ENCODE measurements around the gene ACAN. TPM values are rescaled to one million over a fixed set of nuclear protein-coding genes. Genes with fewer than 3 reads are reported as not detected.

Gene ACAN
- total RNA-seq, 2 experiments from 2014 or later, result not detected

- Mint-ChIP-seq H3K36me3 (ENCODE audit: low read depth) (peaks cover 20% of the 10 kb centered on the region), H3K4me3 (no peak overlapping the region), H3K4me1 (peaks cover 2% of the 10 kb centered on the region), H3K9me3 (no peaks in the 10 kb centered on the region), H3K27ac (no peak overlapping the region), H3K27me3 (no peaks in the 10 kb centered on the region)
- ChIA-PET CTCF (interaction anchor here (1.5 kb wide), 1 partner anchor 13 kb away, joined by 4 read pairs; no protein-coding TSS in a partner anchor), POLR2A (no interaction called here)
- no peak for DNase-seq
Measured at GRCh38 chr15:88877415-88877814, 74.2 kb downstream of the ACAN start.

DNA sequence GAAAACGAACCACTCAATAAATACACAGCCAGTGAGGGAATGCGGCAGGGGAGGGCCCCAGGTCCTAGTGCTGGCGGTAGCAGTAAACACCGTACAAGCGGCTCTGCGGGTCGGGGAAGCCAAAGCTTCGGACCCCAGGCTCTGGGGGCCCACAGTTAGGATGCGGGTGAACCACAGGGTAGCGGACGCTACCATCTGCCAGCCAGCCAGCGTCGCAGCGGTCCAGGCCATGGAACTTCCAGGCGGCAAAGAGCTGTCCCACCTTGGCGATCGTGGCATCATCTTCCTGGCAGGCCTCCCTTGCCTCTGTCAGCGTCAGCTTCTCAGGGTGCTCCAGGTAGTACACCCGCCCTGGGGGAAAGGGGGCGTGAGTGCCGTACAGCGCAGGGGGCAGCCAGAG, 74.7 kb downstream of the ACAN start:
- Mint-ChIP-seq H3K4me1 (peaks cover 2% of the 10 kb centered on the region), H3K27ac (no peak overlapping the region), H3K36me3 (ENCODE audit: low read depth) (peaks cover 20% of the 10 kb centered on the region), H3K4me3 (no peak overlapping the region), H3K27me3 (no peaks in the 10 kb centered on the region), H3K9me3 (no peaks in the 10 kb centered on the region)
- ChIA-PET CTCF (interaction anchor here (1.5 kb wide), 2 partner anchors 13 to 26 kb away, joined by 3 to 4 read pairs; no protein-coding TSS in a partner anchor), POLR2A (no interaction called here)
- DNase-seq, result no peak

- H3K9me3 Mint-ChIP-seq, result no peaks in the 10 kb centered on the region
- H3K27ac Mint-ChIP-seq, result no peak overlapping the region
- ChIA-PET POLR2A (no interaction called here), CTCF (interaction anchor here (0.7 to 1.6 kb wide), 7 partner anchors 9 to 47 kb away, joined by 3 to 8 read pairs (median 3); partner anchors contain the start of gene HAPLN3)
- H3K36me3 Mint-ChIP-seq (ENCODE audit: low read depth), result peaks cover 24% of the 10 kb centered on the region
- H3K4me3 Mint-ChIP-seq, result no peak overlapping the region
- DNase-seq, result peak; percentile 52
- peaks cover 2% of the 10 kb centered on the region for H3K4me1 Mint-ChIP-seq
- H3K27me3 Mint-ChIP-seq, result no peaks in the 10 kb centered on the region
Measured at GRCh38 chr15:88878720-88879184, 75.5 kb downstream of the ACAN start.

DNA sequence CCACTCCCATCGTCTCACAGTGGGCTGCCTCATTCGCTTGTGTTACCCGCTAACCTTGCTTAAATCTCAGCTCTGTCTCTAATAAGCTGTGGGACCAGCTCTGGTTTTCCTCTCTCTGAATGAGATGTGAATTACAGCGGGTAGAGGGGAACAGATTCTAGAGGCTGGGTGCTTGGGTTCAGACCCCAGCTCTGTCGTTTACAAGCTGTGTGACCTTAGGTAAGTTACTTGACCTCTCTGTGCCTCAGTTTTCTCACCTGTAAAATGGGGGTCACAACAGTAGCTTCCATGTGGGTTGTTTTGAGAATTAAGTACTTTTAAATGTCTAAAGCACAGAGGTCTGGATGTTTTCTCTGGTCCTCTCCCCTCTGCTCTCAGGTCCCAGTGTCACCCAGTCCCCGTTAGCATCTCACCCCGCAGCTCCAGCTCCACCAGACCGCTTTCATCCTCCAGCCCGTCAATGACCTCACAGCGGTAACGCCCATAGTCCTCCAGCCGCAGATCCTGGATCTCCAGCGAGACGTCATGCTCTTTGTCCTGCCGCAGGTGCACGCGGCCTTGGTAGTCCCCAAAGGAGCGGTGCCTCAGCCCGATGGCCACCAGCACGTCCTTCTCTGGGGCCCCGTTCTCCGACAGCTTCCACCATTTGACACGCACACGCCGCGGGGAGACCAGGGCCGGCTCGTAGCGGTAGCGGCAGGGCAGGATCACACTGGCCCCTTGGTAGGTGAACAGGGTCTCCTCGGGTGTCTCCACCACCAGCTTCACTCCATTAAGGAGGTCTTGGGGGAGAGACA, 77.9 kb downstream of the ACAN start:
- CTCF ChIA-PET, result interaction anchor here (1.3 kb wide), 1 partner anchor 12 kb away, joined by 4 read pairs; no protein-coding TSS in a partner anchor
- peaks cover 27% of the 10 kb centered on the region for H3K36me3 Mint-ChIP-seq (ENCODE audit: low read depth)

DNA sequence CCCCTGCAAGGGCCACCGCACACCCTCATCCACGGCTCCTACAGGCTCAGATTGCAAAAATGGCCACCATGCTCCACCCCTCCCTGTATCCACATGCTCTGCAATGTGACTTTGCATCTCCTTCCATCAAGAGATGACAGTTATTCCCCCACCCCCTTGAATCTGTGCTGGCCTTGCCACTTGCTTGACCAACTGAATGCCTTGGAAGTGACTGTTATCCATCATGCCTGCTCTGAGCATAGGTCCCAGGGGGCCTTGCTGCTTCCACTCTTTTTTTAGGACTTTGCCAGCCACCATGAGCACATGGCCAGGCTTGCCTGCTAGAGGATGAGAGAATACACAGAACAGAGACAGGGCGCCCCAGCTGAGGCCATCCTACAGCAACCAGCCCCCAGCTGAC, 78.5 kb downstream of the ACAN start:
- no peaks in the 10 kb centered on the region for H3K27me3 Mint-ChIP-seq
- peaks cover 21% of the 10 kb centered on the region for H3K36me3 Mint-ChIP-seq (ENCODE audit: low read depth)
- H3K9me3 Mint-ChIP-seq, result no peaks in the 10 kb centered on the region
- DNase-seq, result no peak
- H3K4me3 Mint-ChIP-seq, result no peak overlapping the region
- H3K4me1 Mint-ChIP-seq, result peaks cover 2% of the 10 kb centered on the region
- no peak overlapping the region for H3K27ac Mint-ChIP-seq
- ChIA-PET POLR2A (no interaction called here), CTCF (no interaction called here)

More for the DNA sequence above, 77.9 kb downstream of the ACAN start:
- DNase-seq, result no peak
- H3K27ac Mint-ChIP-seq, result no peak overlapping the region
- H3K4me1 Mint-ChIP-seq, result peaks cover 2% of the 10 kb centered on the region
- no peaks in the 10 kb centered on the region for H3K27me3 Mint-ChIP-seq
- POLR2A ChIA-PET, result no interaction called here
- no peak overlapping the region for H3K4me3 Mint-ChIP-seq
- H3K9me3 Mint-ChIP-seq, result no peaks in the 10 kb centered on the region

GRCh38 chr15:88882785-88883184, 79.5 kb downstream of the ACAN start:
- POLR2A ChIA-PET, result no interaction called here
- CTCF ChIA-PET, result interaction anchor here (1.0 to 1.3 kb wide), 3 partner anchors 9 to 22 kb away, joined by 3 to 4 read pairs (median 4); no protein-coding TSS in a partner anchor
- Mint-ChIP-seq H3K27me3 (no peaks in the 10 kb centered on the region), H3K36me3 (ENCODE audit: low read depth) (peaks cover 19% of the 10 kb centered on the region), H3K9me3 (no peaks in the 10 kb centered on the region), H3K4me3 (no peak overlapping the region), H3K4me1 (peaks cover 2% of the 10 kb centered on the region), H3K27ac (no peak overlapping the region)
- DNase-seq, result no peak

DNA sequence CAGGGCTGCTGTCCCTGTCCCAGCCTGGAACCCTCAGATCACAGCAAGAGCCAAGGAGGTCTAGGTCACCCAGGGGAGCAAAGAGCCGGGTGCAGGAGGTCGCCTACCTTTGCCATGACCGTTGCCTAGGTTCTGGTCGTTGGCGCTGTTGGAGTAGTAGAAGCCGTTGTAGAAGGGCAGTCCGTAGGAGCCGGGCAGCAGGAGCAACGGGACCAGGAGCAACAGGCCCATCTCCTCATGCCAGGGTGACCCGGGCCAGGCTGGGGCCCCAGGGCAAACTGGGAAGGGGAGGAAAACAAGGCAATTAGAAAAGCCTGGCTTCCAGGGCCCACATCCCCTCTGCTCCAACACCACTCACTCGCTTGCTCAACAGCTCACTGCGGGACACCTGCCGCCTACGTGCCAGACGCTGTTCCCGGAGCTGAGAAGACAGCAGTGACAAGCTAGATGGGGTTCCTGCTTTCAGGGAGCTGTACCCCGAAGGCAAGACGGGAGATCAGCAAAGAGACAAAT, 83.9 kb downstream of the ACAN start:
- H3K9me3 Mint-ChIP-seq, result no peaks in the 10 kb centered on the region
- no peak for DNase-seq
- no peak overlapping the region for H3K27ac Mint-ChIP-seq
- ChIA-PET POLR2A (no interaction called here), CTCF (interaction anchor here (2.8 kb wide), 1 partner anchor 17 kb away, joined by 11 read pairs; no protein-coding TSS in a partner anchor)
- no peak overlapping the region for H3K4me3 Mint-ChIP-seq
- no peaks in the 10 kb centered on the region for H3K4me1 Mint-ChIP-seq
- H3K27me3 Mint-ChIP-seq, result no peaks in the 10 kb centered on the region
- peaks cover 13% of the 10 kb centered on the region for H3K36me3 Mint-ChIP-seq (ENCODE audit: low read depth)

GRCh38 chr15:88888719-88889118, 85.5 kb downstream of the ACAN start:
- CTCF ChIA-PET, result interaction anchor here (1.1 to 2.8 kb wide), 2 partner anchors 16 to 142 kb away, joined by 3 to 11 read pairs; no protein-coding TSS in a partner anchor

DNA sequence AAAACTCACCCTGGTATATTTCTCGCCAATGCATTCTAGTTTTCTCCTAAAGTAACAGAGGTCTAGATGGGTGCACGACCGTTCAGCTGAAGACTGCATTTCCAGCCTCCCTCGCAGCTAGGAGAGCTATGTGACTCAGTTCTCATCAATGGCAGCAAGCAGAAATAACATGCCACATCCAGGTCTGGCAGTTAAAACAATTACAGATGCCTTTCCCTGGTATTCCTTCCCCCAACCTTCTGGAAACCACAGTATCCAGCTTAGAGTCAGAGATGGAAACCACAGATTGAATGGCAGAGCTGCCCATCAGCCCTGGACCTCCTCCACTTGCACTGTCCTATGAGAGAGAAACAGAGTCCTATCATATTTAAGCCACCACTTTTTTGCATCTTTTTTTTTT, 87.3 kb downstream of the ACAN start:
- DNase-seq, result no peak
- peaks cover 3% of the 10 kb centered on the region for H3K36me3 Mint-ChIP-seq (ENCODE audit: low read depth)
- ChIA-PET CTCF (interaction anchor here (0.6 to 1.3 kb wide), 2 partner anchors 12 to 316 kb away, joined by 4 read pairs; no protein-coding TSS in a partner anchor), POLR2A (no interaction called here)
- peaks cover 13% of the 10 kb centered on the region for H3K4me1 Mint-ChIP-seq
- H3K4me3 Mint-ChIP-seq, result no peak overlapping the region
- H3K9me3 Mint-ChIP-seq, result no peaks in the 10 kb centered on the region
- no peaks in the 10 kb centered on the region for H3K27me3 Mint-ChIP-seq
- no peak overlapping the region for H3K27ac Mint-ChIP-seq

More at GRCh38 chr15:88888719-88889118, 85.5 kb downstream of the ACAN start:
- Mint-ChIP-seq H3K4me3 (no peak overlapping the region), H3K27ac (no peak overlapping the region), H3K9me3 (no peaks in the 10 kb centered on the region), H3K36me3 (ENCODE audit: low read depth) (peaks cover 9% of the 10 kb centered on the region), H3K4me1 (peaks cover 4% of the 10 kb centered on the region), H3K27me3 (no peaks in the 10 kb centered on the region)
- POLR2A ChIA-PET, result no interaction called here
- DNase-seq, result no peak

DNA sequence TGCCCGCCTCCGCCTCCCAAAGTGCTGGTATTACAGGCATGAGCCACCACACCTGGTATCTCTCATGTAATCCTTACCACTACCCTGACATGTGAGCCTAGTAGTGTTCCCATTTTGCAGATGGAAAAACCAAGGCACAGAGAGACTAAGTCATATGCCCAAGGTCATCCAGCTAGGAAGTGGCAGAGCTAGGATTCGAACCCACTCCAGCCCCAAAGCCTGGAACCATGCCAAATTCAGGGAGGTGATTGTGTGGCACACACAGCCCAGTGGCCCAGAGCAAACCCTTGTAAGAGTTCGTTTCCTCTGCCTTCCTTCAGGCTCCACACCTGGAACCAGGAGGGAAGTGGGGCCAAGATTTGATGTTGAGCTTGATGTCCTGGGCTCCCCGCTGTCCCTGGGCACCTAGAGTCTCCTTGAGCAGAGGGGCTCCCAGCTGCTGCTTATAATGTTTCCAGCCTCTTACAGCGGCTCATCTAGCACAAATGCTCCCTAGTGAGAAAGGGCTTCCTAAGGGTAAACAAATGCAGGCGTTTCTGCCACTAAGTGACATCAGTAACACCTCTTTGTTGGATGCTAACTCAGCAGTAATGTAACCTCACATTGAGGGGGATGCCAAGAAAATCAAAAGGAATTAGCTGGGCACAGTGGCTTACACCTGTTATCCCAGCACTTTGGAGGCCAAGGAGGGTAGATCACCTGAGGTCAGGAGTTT, 88.5 kb downstream of the ACAN start:
- Mint-ChIP-seq H3K27me3 (no peaks in the 10 kb centered on the region), H3K27ac (no peak overlapping the region), H3K4me3 (no peak overlapping the region), H3K4me1 (peaks cover 20% of the 10 kb centered on the region), H3K9me3 (no peaks in the 10 kb centered on the region), H3K36me3 (ENCODE audit: low read depth) (peaks cover 3% of the 10 kb centered on the region)
- ChIA-PET CTCF (interaction anchor here (1.3 to 2.5 kb wide), 2 partner anchors 8 to 12 kb away, joined by 4 to 9 read pairs; no protein-coding TSS in a partner anchor), POLR2A (no interaction called here)
- DNase-seq, result no peak

DNA sequence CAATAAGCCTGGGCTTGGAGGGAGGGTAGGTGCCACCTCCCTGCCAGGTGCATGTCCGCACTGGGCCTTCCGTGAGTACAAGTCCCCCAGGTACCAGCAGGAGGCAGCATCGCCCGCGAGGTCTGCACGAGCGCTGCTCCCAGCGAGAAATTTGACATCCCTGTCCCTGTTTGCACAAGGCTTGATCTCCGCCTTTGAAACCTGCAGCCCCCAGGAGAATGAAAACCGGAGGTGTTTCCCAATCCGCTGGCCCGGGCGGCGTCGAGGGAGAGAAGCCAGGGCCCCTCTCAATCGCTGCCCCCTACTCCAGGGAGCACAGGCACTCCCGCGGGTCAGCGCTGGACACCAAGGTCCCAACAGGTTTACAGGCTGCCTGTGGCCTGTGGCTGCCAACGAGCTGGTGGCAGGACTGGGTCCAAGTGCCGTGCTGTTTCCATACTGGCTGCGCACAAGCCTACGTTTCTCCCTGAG, 91.1 kb downstream of the ACAN start:
- H3K9me3 Mint-ChIP-seq, result no peaks in the 10 kb centered on the region
- peaks cover 34% of the 10 kb centered on the region for H3K4me1 Mint-ChIP-seq
- CTCF ChIA-PET, result interaction anchor here (0.6 to 3.3 kb wide), 6 partner anchors 10 to 269 kb away, joined by 3 to 20 read pairs (median 5); no protein-coding TSS in a partner anchor
- POLR2A ChIA-PET, result no interaction called here
- DNase-seq, result peak; percentile 90
- H3K36me3 Mint-ChIP-seq (ENCODE audit: low read depth), result peaks cover 3% of the 10 kb centered on the region
- no peaks in the 10 kb centered on the region for H3K27me3 Mint-ChIP-seq
- peak overlapping the region; percentile 86 for H3K4me3 Mint-ChIP-seq
- peak overlapping the region; percentile 88 for H3K27ac Mint-ChIP-seq

Data from activated CD4-positive, alpha-beta T cell treated with anti-CD3 and anti-CD28 coated beads, Interleukin-2, amount 10 ng/mL, durations not matched to agents 7 days and 5 days (primary cell).